HepG2 (cell line): ENCODE measurements around the gene ARHGAP19. TPM values are rescaled to one million over a fixed set of nuclear protein-coding genes. Genes with fewer than 3 reads are reported as not detected.

Experiments used
- EEA1 ChIP-seq: sonication (generic); formaldehyde crosslinking; IDR thresholded peaks from 2 replicates; pipeline ENCODE4 v1.5.1; 2020; ENCODE audit warnings: mild to moderate bottlenecking, missing genetic modification reagents, borderline replicate concordance
- ELF4 ChIP-seq: sonication (generic); formaldehyde crosslinking; IDR thresholded peaks from 2 replicates; pipeline ENCODE4 v1.5.0; 2020; ENCODE audit warnings: missing genetic modification reagents, mild to moderate bottlenecking, moderate library complexity, borderline replicate concordance
- ERF ChIP-seq: IDR thresholded peaks from 2 replicates; pipeline ENCODE4 v1.6.1; 2018; ENCODE audit warnings: missing biosample characterization, missing genetic modification reagents
- FOXC1 ChIP-seq: sonication (generic); formaldehyde crosslinking; IDR thresholded peaks from 2 replicates; pipeline ENCODE4 v1.8.0; 2022; ENCODE audit warnings: mild to moderate bottlenecking, missing genetic modification reagents, borderline replicate concordance
- GLMP ChIP-seq: sonication (generic); formaldehyde crosslinking; IDR thresholded peaks from 2 replicates; pipeline ENCODE4 v1.9.0; 2021; ENCODE audit warnings: missing genetic modification reagents, mild to moderate bottlenecking, borderline replicate concordance
- HES4 ChIP-seq: sonication (generic); formaldehyde crosslinking; IDR thresholded peaks from 2 replicates; pipeline ENCODE4 v1.9.0; 2021; ENCODE audit warnings: mild to moderate bottlenecking, missing genetic modification reagents, borderline replicate concordance
- KDM5B ChIP-seq: sonication (generic); formaldehyde crosslinking; IDR thresholded peaks from 2 replicates; pipeline ENCODE4 v1.4.0; 2020; ENCODE audit warnings: missing genetic modification reagents, mild to moderate bottlenecking, borderline replicate concordance
- POGZ ChIP-seq: sonication (generic); formaldehyde crosslinking; IDR thresholded peaks from 2 replicates; pipeline ENCODE4 v1.4.0; 2020; ENCODE audit warnings: mild to moderate bottlenecking, missing genetic modification reagents
- PRDM10 ChIP-seq: sonication (generic); formaldehyde crosslinking; IDR thresholded peaks from 2 replicates; pipeline ENCODE4 v1.4.0; 2020; ENCODE audit warnings: low read depth, missing genetic modification reagents
- SALL1 ChIP-seq: sonication (generic); formaldehyde crosslinking; IDR thresholded peaks from 2 replicates; pipeline ENCODE4 v1.8.0; 2022; ENCODE audit warnings: mild to moderate bottlenecking, missing genetic modification reagents
- TARDBP ChIP-seq: sonication (generic); formaldehyde crosslinking; IDR thresholded peaks from 2 replicates; pipeline ENCODE4 v1.8.0; 2022; ENCODE audit warnings: mild to moderate bottlenecking, missing genetic modification reagents
- THAP11 ChIP-seq: IDR thresholded peaks from 2 replicates; pipeline ENCODE4 v1.6.1; 2016; ENCODE audit warnings: missing biosample characterization, missing genetic modification reagents
- U2AF2 ChIP-seq: fragments of 200-400 bp; formaldehyde crosslinking; IDR thresholded peaks from 2 replicates; pipeline ENCODE4 v1.6.1; 2017; ENCODE audit warnings: low read depth, mild to moderate bottlenecking, low read length
- ZBTB49 ChIP-seq: sonication (generic); formaldehyde crosslinking; IDR thresholded peaks from 2 replicates; pipeline ENCODE4 v1.4.0; 2020; ENCODE audit warnings: missing genetic modification reagents, borderline replicate concordance
- ZNF275 ChIP-seq: sonication (generic); formaldehyde crosslinking; IDR thresholded peaks from 2 replicates; pipeline ENCODE4 v1.8.0; 2022; ENCODE audit warnings: missing genetic modification reagents, mild to moderate bottlenecking, inconsistent platforms, borderline replicate concordance
- ZNF530 ChIP-seq: sonication (generic); formaldehyde crosslinking; IDR thresholded peaks from 2 replicates; pipeline ENCODE4 v1.5.0; 2020; ENCODE audit warnings: low read depth, mild to moderate bottlenecking, missing genetic modification reagents
- ZNF780A ChIP-seq: sonication (generic); formaldehyde crosslinking; IDR thresholded peaks from 2 replicates; pipeline ENCODE4 v1.8.0; 2022; ENCODE audit warnings: mild to moderate bottlenecking, missing genetic modification reagents, moderate library complexity
- ZNF816 ChIP-seq: sonication (generic); formaldehyde crosslinking; IDR thresholded peaks from 2 replicates; pipeline ENCODE4 v1.8.0; 2022; ENCODE audit warnings: missing genetic modification reagents, mild to moderate bottlenecking, borderline replicate concordance
- polyA plus RNA-seq, 8 experiments: library from polyadenylated mRNA; depleted of rRNA in 3 of 8; stranded (reverse) in 7 of 8; unstranded in 1 of 8; fragments of >200 nt; fragmentation: Illumina TruSeq in 4 of 8; extraction: Trizol in 4 of 8; gene quantifications; 2 replicates each; pipeline versions ENCODE4 v1.2.1 to v1.2.3, GENCODE V29; 2011 to 2016; ENCODE audit warnings: low read depth in 4 of 8, missing spikeins in 1 of 8, mixed read lengths in 1 of 8; ENCODE audit not compliant: insufficient read depth in 1 of 8
- total RNA-seq, 5 experiments: library from RNA; depleted of rRNA; stranded (reverse); fragments of >200 nt; fragmentation: Illumina TruSeq; extraction: Trizol; gene quantifications; 2 replicates each; pipeline ENCODE4 v1.2.3, GENCODE V29; 2016; ENCODE audit warnings: low read depth in 1 of 5

The ARHGAP19 gene
- total and polyA plus RNA-seq, 2 of the 13 experiments (the other 11 are each of a cell fraction or from before 2014, with no cell fraction given): 7.6 to 10.0 TPM

GRCh38 chr10:97319671-97320479 lies 27.4 kb upstream of the ARHGAP19 start (continued):
- TF ChIP-seq GLMP (CRISPR knock-in tag): no peak
- TF ChIP-seq PRDM10: peak; percentile 82
- no peak for TF ChIP-seq ZNF275 (CRISPR knock-in tag)
- TF ChIP-seq U2AF2: no peak
- 0 out of 2 replicates have a peak, but pooled peaks have one; percentile 53 for TF ChIP-seq ZBTB49 (CRISPR knock-in tag)
- no peak for TF ChIP-seq POGZ (CRISPR knock-in tag)
- 0 out of 2 replicates have a peak, but pooled peaks have one; percentile 30 for TF ChIP-seq ZNF816 (CRISPR knock-in tag)
- TF ChIP-seq ZNF780A (CRISPR knock-in tag): 0 out of 2 replicates have a peak, but pooled peaks have one; percentile 2
- no peak for TF ChIP-seq ZNF530 (CRISPR knock-in tag)
- 0 out of 2 replicates have a peak, but pooled peaks have one; percentile 40 for TF ChIP-seq EEA1 (CRISPR knock-in tag)
- 0 out of 2 replicates have a peak, but pooled peaks have one; percentile 16 for TF ChIP-seq KDM5B
- TF ChIP-seq SALL1 (CRISPR knock-in tag): 0 out of 2 replicates have a peak, but pooled peaks have one; percentile 27
- peak; percentile 56; the same call in 1 of the 2 replicates for TF ChIP-seq THAP11
- TF ChIP-seq TARDBP: no peak
- peak; percentile 20; the same call in 1 of the 2 replicates for TF ChIP-seq FOXC1
- TF ChIP-seq ELF4: no peak
- TF ChIP-seq HES4 (CRISPR knock-in tag): peak; percentile 38; the same call in 1 of the 2 replicates
- 0 out of 2 replicates have a peak, but pooled peaks have one; percentile 31 for TF ChIP-seq ERF (CRISPR knock-in tag)
